Endometrium (tissue), 2 donors: ENCODE data around the gene SLC17A9.

Experiments used
- FAIRE-seq: peaks from 2 replicates; lab custom pipeline; 2012; peaks lifted over from hg19 to GRCh38; lab: Jason Lieb, UNC
- donor health status: control.
- donor health status: control.

The SLC17A9 gene

DNA sequence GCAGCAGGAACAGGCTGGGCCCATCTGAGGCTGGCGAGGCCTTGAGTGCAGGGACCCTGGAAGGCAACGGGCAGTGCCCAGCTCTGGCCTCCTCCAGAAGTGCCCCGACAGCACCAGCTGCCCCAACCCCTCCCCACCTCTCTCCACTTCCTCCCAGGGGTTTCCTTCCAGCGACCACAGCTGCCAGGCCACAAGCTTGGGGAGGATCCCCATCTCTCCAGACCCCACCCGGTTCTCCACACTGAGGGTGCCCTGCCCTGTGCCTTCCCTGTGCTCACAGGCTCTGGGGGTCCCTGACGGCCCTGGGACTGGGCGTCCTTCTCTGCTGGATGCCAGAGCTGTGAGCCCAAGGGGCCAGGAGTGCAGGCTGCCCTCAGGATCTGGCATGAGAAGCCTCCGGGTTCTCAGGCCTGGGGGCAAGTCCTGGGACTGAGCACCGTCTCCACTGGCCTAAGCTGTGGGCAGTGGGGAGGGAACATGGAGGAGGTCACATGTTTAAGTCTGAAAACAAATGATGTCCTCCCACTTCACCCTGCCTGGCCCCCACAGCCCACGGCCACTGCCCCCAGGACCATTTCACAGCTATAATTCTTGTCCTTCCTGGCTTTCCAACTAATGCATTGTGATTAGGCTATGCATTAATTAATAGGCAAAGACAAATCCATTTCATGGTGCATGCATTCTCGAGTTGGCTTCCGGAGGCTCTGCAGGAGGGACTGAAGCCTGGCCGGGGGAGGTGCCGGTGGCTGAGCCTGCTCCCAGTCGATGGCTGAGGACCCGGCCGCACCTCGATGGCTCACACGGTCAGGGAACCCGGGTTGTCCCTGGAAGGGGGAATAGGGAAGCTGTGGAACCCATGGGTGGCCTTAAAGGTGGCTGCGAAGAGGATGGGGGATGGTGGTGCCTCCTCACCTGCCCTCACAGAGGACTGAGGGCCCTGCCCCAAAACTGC lies 29.9 kb downstream of the SLC17A9 start:
- FAIRE-seq, result no peak

DNA sequence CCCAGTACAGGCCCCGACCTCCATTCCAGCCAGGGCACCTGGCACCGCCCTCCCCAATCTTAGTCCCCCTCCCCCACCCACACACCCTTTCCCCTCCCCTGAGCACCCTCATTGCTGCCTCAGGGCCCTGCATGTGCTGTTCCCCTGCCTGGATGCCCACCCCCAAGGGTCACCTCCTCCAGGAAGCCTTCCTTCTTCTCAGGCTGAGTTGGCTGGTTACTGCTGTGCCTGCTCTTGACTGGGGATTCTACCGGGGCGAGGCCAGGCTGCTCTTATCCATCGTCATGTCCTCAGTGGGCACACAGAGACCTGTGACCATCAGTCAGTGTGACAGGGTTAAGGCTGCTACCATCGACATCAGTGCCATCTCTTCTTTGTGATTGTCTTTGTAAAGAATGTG lies 30.7 kb downstream of the SLC17A9 start:
- no peak for FAIRE-seq

DNA sequence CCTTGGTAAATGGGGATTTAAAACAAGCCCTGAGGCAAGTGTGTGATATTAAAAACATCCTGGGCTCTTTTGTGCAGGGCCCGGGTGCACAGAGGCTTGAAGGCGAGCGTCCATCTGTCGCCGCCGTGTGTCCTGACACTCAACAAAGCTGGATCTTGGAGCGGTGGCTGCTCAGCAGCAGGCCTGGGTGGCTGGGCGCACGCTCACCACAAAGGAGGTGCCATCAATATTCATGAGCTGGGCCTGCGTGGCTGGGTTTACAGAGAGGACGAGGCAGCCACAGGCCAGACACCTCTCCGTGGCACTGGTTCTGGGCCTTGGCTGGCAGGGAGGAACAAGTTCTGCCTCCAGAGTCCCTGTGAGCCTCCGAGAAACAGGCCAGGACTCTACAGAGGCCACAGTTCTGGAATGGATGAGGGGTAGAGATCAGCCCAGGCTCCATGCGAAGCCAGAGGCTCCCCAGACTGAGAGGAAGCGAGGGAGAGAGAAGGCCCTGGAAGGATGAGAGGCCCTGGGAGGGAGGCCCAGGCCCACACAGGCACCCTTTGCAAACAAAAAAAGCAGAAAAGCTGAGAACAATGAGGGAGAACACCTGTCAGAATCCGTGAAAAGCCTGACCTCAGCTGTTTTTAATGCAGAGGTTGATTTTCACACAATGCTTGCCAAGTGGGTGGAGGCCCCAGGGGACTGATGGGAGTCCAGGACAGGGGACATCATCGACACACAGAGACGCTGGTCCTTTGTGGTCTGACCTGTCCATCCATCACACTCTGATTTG lies 32.3 kb downstream of the SLC17A9 start:
- FAIRE-seq, result no peak

DNA sequence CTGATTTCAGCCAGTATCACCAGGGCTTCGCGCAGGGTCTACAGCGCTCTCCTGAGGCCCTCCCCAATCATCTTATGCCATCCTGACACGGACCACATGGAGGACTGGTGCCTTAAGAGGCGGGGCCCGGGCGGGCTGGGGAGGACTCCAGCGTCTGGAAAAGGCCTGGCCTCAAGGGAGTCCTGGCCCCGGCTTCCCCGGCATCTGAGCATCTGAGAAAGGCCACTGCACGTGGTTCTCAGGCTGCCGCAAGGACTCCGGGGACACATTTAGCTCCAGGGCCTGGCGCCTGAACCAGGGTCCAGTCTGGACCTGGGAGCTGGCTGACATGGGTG lies 32.9 kb downstream of the SLC17A9 start:
- FAIRE-seq, result no peak

DNA sequence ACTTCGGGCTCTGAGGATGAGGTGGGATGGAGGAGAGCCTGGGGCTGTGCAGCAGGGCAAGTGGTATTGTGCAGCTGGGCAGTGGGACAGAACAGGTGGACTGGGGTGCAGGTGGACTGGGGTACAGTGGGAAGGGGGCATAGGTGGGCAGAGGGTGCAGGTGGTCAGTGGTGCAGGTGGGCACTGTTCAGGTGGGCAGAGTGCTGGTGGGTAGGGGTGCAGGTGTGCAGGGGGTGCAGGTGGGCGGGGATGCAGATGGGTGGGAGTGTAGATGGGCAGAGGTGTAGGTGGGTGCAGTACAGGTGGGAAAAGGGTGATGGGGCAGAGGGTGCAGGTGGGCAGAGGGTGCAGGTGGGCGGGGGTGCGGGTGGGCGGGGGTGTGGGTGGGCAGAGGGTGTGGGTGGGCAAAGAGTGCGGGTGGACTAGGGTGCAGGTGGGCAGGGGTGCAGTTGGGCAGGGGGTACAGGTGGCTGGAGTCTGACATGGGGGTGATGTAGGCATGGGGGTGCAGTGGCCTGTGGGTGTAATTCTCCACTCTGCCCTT lies 33.8 kb downstream of the SLC17A9 start:
- no peak for FAIRE-seq

DNA sequence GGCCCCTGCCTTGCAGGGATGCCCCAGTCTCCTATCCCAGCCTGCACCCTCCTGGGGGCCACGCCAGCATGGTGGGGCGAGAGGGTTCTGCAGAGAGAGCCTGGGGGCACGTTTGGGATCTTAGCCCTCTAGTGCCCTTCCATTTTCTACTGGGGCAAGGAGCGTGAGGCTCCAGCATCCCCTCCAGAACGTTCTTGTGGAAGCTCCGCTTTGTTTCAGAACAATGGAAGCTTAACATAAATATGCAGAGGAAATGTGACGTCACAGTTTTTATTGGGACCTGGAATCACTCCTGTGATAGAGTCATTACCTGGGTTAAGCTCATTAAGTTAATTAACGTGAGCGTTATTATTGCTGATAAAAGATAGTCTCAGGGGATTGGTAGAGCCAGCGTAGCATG lies 34.6 kb downstream of the SLC17A9 start:
- no peak for FAIRE-seq

DNA sequence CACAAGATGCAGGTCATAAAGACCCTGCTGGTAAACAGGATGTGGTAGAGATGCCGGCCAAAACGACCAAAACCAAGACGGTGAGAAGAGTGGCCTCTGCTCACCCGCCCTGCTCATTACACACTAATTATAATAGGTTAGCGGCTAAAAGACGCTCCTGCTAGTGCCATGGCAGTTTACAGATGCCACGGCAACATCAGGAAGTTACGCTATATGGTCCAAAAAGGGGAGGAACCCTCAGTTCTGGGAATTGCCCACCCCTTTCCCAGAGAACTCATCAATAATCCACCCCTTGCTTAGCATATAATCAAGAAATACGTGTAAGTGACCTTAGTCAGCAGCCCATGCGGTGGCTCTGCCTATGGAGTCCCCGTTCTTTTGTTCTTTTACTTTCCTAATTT lies 36.7 kb downstream of the SLC17A9 start:
- no peak for FAIRE-seq

DNA sequence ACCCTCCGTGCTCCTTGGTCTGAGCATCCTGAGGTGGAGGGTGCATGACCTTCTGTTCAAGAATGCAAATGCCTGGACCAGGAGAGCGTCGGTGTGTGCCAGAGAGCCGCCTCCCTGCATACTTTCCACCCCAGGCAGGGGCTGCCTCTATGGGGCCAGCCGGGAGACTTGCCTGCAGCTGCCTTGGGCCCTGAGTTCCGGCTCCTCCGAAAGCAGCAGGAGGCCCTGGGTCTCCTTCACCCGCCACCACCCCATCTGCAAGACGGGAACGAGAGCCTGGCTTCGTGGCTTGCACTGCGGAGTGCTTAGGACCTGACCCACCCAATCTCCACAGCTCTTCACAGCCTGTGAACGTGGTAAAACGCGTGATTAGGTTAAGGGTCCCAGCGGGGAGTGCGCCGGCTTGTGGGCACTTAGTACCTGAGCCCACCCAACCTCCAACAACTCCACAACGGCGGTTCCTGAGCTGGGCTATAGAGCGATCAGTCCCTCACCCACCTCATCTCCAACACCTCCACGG lies 37.9 kb downstream of the SLC17A9 start:
- no peak for FAIRE-seq

DNA sequence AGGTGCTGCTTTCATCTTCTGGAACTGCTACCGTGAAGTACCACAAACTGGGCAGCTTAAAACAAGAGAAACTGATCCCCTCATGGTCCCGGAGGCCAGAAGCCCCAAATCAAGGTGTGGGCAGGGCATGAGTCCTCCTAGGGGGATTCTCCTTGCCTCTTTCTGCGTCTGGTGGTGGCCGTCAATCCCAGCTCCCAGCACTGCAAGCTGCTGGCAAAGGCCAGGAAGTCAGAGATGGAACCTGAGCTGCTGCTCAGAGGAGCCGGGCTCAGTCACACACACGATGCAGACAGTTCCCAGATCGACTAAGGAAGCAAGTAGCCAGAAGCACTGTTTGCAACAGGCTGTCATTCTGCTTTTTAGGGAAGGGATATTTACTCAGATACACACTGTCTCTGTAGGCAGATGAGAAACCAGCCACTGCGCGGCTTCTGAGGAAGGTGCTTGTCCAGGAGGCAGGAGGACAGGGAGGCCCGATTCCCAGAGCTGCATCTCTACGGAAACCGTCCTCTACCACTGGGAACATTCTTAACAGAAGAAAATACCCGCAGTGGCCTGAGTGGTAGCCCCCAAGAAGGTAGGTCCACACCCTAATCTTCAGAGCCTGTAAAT lies 38.8 kb downstream of the SLC17A9 start:
- FAIRE-seq, result no peak

DNA sequence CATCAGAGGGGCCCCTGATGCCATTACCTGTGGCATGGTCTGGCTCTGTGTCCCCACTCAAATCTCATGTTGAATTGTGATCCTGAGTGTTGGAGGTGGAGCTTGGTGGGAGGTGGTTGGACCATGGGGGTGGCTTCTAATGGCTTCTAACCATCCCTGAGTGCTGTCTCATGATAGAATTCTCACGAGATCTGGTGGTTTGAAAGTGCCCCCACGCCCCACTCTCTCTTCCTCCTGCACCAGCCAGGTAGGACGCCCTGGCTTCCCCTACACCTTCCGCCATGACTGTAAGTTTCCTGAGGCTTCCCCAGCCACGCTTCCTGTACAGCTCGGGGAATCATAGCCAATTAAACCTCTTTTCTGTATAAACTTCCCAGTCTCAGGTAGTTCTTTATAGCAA lies 39.4 kb downstream of the SLC17A9 start:
- no peak for FAIRE-seq

DNA sequence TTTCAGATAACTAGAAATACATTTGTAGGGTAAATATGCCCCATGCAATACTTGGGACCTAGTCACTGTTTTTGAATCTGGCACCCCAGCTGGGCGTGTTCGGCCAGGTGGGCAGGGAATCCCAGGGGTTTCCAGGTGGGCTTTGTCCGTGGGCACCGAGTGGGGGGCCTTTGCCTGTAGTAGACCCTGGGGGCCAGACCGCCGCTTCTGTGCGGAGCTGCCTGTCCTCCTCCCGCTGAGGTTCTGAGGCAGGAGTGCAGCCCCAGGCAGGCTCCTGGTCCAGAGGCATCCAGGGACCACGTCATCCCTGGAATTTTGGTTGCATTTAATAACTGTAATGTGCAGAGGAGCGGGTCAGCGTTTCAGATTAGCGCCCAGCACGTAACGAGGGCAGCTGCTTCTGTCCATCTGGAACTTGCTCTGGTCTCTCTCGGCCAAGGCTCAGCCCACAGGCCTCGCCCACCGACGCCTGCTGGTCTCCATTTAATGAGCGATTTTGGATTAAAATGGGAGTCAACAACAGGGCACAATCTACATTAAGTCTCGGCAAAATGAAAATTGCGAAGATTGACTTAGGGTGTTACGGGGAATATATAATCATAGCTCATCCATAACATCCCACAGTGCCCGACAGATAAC lies 41.5 kb downstream of the SLC17A9 start:
- no peak for FAIRE-seq

DNA sequence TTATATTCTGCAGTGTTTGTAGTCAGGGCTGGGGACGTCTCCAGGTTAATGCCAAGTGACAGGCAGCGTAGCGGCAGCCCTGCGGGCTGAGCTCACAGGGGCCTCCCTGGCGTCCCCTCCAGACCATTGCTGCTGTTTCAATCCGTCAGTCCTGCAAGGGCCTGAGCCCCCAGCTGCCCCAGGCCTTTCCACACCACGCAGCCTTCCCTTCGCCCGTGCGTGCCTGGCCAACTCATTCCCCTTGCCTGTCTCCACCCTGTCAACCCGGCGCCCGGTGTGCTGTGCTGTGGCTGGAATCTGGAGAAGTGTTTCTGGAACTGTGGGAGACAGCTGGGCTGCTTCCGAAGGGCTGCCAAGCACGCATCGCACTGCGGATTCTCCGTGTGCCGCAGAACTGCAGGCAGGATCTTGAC lies 42.4 kb downstream of the SLC17A9 start:
- no peak for FAIRE-seq

DNA sequence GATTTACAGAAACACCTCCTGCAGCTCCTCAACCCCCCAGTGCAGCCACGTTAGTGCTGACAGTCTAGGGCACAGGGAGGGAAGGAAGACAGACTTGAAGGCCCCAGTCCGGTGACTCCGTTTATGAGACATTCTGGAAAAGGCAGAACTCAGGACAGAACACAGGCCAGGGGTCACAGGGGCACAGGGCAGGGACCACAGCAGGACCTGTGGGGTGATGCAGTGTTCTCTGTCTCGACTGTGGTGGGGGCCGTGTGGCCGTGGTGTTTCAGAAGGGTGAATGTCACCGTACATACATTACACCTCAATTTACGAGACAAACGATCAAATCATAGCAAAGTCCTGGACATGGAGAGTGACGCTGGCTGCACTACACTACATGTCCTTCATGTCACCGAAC lies 43.0 kb downstream of the SLC17A9 start:
- no peak for FAIRE-seq

DNA sequence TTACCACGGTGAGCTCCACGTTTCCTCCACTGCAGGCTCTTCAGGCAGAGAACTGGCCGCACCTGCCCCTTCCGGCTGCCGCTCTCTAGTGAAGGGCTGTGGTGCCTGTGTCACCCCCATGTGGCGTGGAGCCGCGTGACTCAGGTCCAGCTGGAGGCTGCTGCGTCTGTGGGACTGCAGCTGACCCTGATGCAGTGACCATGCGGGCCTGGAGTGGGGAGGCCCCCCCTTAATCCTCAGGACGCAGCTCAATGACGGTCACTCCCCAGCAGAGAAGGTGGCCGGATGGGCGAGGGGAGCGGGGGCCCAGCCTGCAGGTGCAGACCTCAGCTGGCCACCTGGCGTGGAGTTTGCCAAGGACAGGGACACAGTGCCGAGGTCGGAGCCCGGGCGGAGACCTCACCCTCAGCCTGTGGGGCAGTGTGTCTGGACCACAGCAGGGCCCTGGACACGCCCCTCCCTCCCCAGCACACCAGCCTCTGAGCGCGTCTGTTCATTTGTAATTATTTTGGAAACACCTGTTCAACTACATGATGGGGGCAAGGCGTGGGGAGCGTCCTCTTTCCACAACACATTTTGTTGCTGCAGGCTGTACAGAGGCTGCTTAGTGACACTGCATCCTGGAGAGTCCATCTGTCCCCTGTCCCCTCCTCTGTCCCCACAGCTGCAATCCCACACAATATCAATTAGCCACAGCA lies 43.5 kb downstream of the SLC17A9 start:
- no peak for FAIRE-seq

DNA sequence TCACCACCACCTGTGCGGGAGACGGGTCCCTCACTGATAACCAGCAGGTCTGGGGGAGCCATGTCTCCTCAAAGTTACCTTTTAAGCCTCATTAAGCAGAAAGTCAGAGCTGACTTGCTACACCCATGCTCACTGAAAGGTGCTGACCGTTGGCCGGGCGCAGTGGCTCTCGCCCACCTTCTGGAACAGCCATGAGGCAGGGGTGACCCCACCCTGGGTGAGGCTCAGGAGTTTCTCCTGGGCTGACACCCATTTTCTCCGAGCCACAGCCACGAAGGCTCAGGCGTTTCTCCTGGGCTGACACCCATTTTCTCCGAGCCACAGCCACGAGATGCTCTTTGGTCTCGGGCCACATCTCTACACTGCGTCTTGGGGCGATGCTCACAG lies 44.1 kb downstream of the SLC17A9 start:
- FAIRE-seq, result no peak

DNA sequence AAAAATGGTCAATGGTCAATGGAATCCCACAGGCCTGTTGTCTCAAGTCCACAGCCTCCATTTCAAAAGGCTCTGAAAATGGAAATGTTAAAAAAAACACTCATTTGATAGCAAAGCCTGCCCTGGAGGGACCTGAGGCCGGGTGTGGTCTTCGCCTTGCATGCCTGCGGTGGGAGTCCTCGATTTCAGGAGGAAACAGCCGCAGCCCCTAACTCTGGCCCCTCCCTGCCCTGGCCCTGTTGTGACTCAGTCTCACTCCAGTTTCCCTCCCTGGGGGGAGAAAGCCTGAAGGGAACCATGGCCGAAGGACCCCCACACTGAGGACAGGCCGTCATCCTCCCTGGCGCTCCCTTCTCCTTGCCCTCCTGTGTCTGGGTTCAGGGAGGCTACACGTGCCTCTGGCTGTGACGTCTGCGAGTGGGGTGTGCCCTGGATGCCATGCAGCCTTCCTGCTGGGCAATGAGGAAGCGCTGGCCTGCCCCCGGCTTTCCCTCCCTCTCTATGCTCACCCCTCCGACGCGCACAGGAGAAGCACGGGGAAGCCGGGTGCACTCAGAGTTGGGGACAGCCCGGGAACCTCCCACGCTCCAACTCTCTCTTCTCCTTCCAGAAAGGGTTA lies 45.0 kb downstream of the SLC17A9 start:
- FAIRE-seq, result no peak

DNA sequence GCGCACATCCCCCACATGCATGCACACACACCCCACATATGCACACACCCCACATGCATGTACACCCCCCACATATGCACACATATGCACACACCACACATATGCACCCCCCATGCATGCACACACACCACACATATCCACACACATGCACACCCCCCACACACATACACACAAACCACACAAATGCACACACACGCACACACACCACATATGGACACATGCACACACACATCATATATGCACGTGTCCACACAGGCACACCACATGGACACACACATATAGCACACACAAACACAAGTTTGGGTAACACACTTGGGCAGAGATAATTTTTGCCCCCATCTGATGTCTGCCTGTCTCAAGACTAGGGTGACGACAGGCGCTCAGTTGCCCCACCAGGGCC lies 45.9 kb downstream of the SLC17A9 start:
- FAIRE-seq, result no peak

DNA sequence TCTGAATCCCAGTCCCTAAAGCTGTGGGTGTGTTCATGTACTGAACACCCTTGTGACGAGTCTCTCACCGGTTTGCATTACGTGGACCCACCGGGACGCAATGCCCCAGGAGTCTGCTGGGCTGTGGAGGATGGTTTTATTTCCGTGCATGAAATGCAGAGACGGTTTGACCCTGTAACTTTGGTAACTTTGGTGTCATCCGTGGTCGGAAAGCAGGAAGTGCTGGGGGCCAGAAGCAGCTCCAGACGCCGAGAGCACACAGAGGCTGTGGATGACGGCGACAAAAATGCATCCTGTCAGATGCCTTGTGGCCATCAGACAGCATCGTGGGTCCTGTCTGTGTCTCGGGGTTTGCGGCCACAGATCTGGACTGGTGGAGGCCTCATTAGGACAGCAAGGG lies 47.1 kb downstream of the SLC17A9 start:
- FAIRE-seq, result no peak

DNA sequence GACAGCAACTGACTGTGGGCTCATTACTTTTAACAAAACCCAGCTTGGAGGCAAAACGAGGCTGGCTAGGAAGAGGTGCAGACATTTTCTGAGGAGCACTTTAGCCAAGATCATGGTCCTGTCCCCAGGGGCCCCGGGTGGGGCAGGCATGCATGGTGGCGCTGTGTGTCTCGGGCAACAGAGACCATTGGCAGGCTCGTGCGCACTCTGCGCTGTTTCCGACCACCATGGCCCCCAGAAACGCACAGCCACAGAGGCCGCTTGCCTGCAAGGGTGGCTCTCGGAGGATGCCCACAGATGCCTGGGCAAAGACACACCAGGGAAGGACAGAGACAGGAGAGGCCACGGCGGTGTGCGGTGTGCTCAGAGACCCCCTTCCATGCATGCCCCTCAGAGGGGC lies 47.5 kb downstream of the SLC17A9 start:
- no peak for FAIRE-seq

DNA sequence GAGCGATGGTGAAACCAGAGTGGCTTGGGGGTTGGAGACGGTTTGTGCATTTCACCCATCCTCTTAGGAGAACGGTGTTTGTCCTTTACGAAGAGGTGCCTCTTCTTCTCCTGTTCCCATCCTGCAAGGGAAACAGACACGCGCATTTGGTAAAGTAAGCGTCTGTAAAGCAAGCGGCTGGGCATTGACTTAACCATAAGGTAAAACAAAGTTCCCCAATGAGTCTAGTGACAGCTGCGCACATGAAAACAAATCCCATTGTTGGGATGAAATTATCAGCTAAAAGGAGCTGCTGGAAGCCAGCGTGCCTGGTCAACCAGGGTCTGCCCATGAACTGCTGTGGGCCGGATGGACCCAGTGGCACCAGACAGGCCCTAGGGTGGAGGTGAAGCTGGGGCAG lies 48.4 kb downstream of the SLC17A9 start:
- FAIRE-seq, result no peak

DNA sequence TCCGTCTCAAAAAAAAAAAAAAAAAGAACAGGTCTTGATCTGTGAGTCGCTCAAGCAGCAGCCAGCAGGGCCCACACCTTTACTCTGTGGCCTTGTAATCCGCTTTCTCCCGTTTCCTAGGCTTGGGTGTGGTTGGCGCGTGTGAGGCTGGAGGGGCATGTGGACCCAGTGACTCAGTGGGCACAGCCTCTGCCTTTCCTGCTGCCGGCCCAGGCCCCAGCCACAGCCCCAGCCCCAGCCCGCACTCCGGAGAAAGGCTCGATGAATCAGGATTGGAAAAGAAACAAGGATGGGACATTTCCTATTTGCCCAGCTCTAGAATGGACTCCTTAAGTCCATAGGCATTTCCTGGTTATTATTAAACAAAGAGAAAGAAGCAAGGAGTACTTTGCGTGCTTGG lies 50.0 kb downstream of the SLC17A9 start:
- FAIRE-seq, result no peak
